Left forelimb (tissue), 1 donor: Measurements from ENCODE around the gene ZIK1.

Experiments
- DNase-seq: peaks from one replicate; pipeline ENCODE4 v3.0.0-alpha.2; 2018; ENCODE audit warnings: low spot score

Gene ZIK1

DNA sequence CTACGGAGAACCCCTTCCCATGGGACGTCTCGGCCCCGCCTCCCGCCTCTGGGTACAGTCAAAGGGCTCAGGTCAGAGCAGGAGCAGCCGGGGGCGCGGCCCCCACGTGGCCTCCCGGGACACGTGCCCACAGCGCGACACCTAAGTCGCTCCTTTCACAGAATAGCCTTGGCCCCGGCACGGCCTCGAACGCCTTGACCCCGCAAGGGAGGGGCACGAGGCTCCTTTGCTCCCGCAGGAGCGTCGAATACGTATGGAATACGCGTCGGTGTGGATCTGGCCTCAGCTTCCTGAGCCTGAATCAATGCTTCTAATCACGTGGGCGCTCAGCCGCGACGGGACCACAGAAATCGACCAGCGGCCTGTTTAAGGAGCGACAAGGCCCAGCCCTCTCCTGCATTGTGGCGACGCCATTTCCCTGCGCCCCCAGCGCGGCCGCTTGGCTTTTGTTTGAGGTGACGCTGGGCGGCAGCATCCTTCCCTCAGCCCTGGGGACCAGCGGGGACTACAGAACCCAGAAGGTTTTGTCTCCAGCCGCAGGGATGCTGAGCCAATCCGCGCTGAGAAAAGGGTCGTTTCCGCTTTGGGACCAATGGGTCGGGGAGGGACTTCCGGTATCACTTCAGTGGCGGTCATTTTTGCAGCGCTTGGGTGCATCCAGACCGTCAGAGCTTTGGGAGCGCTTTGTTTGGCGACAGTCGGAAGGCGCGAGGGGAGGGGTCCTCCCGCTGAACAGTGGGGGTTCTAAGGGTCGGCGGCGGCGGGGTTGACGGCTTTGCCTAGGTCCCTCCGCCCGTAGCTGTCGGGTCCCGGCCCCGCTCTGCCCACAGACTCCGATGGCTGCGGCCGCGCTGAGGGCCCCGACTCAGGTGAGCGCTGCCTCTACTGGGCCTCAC lies at the start of gene ZIK1:
Gene ZIK1, plus strand, starts transcription at position 625 of the 896 bp plus-strand sequence. Its CDS starts 212 bp downstream, at position 837.
- DNase-seq = peak; percentile 92

DNA sequence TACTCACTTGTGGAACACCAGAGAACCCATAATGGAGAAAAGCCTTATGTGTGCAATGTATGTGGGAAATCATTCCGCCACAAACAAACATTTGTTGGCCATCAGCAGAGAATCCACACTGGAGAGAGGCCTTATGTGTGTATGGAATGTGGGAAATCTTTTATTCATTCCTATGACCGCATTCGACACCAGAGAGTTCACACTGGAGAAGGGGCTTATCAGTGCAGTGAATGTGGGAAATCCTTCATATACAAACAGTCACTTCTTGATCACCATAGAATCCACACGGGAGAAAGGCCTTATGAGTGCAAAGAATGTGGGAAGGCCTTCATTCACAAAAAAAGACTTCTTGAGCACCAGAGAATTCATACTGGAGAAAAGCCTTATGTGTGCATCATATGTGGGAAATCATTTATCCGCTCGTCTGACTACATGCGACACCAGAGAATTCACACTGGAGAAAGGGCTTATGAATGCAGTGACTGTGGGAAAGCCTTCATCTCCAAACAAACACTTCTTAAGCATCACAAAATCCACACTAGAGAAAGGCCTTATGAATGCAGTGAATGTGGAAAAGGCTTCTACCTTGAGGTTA lies 45.9 kb upstream of the ZIK1 start:
- no peak for DNase-seq

DNA sequence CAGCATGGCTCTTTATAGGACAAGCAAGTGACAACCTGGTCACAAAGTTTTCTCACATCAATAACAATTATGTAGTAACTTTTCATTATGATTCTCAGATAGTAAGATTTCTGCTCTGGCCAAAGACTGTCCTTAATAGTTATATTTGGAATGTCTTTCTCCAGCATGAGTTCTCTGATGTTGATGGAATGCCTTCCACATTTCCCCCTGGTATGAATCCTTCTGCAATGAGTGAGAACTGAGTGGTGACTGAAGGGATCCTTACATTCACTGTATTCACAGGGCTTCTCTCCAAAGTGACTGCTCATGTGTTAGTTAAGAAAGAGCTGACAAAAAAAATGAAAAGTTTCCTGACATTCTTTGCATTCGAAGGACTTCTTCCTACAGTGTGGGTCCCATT lies 37.4 kb upstream of the ZIK1 start:
- DNase-seq = no peak

DNA sequence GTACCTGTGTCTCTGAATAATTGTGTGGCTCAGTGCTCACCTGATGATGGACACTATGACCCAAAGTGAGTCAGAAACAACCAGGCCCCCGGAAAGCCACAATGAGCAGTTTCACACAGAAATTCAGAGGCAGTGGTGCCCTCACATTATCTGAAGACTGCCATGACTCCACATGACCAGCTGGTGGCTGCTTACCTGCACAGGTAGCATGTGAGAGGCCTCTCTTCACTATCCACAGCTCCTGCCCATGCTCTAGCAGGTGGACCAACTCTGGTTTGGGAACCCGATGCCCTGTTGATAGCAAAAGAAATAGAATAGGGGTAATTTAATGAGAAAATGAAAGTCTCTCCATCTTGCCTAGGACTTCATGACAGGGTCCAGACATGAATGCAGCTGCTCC lies 31.5 kb upstream of the ZIK1 start:
- no peak for DNase-seq

DNA sequence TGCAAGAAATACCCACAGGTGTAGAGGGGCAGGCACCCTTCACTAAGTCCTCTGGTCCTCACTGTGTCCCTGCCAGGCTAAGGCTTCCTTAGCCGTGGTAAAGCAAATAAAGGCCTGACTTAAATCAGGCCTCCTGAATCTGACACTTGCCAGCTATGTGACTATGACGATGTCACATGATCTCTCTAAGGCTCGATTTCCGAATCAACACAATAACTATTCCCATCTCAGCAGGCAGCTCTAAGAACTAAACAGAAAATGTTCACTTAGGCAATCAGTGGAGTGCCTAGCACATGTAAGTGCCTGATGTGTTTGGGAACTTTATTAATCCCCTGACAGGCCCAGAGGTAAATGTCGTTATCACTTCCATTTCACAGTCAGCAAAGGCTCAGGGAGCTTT lies 26.3 kb upstream of the ZIK1 start:
- DNase-seq = no peak

DNA sequence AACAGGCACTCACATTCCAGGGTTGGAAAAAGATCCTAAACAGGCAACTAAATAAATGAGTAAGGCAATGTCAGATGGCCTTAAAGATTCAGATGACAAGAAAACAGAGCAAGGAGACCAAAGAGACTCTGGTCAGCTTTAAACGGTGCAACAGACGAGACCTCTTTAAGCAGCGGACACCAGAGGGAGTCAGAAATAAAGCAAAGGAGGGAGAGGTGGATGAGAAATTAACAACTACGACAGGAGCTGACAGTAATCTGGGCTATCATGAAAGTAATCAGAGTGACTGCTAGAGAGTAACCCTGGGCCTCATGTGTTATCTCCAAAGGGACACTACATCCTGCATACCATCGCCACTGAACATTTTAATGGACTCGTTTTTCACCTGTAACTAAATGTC lies 25.4 kb upstream of the ZIK1 start:
- DNase-seq = no peak

DNA sequence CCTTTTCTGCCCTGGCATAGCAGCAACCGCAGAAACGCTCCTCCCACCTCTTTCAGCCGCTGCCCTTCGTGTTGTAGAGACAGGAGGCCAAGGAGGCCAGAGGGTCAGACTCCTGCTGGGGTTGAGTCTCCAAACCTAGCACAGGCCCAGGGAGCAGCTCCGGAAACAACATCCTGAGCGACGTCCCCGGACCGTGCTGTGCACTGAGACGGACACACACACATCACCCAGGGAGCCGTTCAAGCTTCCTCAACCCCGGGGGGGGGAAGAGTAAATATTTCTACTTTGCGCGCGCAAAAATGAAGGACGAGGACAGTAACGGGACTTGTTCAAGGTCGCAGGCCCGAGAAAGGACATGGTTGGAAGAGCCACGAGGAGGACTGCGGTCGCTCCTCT lies 24.9 kb upstream of the ZIK1 start:
- DNase-seq = no peak

DNA sequence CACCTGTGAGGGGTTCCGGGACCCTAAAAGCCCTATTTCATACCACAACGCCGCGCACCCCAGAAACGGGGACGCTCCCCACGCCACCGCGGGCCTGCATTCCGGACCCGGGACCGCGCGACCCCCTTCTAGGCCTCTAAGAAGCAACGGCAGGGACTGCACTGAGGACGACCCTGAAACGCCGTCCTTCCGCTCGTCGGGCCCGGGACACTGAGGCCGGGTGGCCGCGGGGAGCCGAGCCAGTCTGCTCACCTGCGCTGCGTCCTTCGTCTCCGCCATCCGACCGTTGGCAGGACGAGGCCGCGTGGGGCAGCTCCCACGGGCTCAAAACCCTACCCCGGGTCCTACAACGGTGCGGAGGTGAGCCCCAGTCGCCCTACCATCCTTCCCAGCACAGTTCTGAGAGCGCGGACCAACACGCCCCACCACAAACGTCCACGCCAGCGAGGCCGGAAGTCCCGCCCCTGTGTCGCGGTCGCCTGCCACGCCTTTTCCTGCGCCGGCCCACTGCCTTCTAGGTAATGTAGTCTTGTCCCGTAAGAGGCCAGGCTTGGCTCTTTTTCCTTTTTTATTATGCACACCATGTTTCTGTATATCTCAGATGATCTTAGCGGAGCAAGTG lies 24.4 kb upstream of the ZIK1 start, which contains the start of gene ZNF550:
Gene ZNF550, minus strand, starts transcription at position 460 of the 622 bp plus-strand sequence. Its CDS starts 181 bp downstream, at position 279.
- peak; percentile 94 for DNase-seq

DNA sequence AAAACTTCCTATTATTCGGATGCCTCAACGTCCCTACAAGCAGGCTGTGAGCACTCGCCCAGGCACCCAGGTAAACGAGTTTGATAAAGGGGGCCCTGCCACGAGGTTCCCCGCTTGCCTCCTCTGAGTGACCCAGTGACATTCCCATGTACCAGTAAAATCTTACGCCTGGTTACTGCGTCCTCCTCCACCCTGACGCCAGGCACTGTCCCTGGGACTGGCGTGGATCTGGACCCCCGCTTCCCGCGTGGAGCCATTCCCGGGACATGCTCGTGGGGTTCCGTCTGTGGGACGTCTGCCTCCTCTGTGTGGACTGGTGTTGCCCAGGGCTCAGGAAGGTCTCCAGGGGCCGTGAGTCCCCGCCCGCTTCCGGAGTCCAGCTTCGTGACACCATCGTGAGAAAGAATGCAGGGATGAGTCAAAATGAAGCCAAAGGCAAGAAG lies 23.9 kb upstream of the ZIK1 start:
- DNase-seq = no peak

DNA sequence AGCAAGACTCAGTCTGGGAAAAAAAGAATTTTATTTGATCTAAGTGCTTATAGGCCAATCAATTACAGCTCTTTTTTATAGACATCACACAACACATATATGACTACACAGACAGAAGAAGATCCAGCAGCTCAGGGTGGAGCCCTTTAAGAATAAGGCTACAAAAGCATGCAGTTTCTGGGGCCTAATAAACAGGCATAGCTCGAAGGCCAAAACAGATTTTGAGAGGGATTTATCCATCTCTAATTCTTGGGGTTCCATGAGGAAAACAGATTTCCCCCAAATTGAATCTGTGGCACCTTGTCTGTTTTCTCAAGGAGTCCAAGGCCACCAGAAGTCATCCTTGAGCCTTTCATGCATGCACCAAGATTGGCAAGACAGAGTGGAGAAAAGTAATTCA lies 20.4 kb upstream of the ZIK1 start:
- no peak for DNase-seq

DNA sequence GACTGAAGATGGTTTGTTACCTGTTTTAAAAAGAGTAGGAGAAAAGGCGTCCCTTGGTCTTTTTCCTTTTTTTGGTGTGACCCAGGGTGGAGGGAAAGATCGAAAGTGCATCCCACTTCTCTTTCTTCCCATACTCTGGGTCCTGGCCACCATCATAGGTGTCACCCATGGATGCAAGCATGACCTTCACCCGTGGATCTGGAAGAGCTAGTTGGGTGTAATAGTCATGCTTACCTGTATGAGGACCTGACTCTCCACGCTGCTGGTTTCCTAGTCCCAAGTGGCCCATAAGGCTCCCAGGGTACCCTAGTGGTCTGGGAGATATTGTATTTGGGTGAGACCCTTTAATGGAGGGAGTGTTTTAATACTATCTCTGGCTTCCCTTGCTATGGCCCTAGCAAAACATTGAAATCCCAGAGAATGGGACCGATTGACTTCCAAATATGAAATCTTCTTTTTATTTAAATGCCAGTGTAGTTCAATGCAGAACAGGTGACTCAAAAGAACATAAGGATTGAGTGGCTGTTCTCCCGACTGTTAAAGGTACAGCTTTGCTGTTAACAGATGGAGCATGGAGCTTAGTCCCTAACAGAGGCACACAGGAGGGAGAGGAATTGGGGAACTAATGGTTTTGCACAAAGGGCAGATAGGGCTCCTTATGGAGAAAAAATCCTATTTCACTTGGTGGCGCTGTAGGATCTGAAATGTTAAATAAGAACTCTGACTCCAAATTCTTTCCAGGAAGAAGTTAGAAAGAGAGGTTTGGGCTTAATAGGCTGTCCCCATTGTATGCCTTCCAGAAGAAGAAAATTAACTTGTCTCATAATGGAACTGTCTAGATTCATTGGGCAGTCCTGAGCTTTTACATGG lies 17.3 kb upstream of the ZIK1 start:
- no peak for DNase-seq

DNA sequence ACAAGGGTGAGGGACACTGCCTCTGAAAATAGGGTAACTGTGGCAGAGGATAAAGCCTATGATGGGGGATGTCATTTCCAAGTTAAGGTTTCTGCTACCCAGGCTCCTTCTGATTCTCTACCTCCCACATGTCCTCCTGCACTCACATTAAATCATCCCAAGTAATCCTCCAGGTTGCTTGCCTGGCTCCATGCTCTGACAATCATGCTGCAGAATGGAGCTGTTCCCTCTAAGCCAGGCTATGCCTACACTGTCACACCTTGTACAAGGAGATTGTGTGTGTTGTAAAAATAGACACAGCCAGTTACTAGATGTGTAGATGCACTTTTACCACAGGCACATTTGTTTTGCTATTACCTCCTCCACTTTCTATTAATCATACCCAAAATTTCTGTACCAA lies 13.2 kb upstream of the ZIK1 start:
- no peak for DNase-seq

DNA sequence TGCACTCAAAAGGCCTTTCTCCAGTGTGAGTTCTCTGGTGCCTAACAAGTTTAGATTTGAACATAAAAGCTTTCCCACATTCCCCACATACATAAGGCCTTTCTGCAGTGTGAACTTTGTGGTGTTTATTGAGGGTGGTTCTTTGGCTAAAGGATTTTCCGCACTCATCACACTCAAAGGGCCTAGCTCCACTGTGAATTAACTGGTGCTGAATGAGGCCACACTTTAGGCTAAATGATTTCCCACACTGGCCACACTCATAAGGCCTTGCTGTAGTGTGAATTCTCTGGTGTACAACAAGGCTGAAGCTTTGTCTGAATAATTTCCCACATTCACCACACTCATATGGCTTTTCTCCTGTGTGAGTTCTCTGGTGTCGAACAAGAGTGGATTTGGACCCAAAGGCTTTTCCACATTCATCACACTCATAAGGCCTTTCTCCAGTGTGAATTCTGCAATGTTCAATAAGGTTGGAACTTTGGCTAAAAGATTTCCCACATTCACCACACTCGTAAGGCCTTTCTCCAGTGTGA lies 11.5 kb upstream of the ZIK1 start:
- no peak for DNase-seq

DNA sequence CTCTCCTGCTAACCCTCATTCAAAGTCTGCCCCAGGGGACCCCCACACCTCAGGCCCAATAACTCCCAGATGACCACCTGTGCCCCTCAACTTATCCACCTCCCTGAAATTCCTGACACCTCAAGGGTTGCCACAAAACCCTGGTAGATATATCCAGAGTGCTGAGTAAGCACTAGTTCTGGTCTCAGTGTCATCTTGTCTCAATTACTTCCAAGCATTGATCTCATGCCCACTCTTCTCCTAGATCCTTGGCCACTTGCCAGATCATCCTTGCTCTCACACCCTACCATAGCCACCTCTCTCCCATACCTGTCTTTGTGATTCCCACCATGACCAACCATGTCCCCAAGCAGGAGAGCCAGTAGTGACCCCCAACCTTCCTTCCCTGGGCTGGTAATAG lies 7.3 kb upstream of the ZIK1 start:
- no peak for DNase-seq

DNA sequence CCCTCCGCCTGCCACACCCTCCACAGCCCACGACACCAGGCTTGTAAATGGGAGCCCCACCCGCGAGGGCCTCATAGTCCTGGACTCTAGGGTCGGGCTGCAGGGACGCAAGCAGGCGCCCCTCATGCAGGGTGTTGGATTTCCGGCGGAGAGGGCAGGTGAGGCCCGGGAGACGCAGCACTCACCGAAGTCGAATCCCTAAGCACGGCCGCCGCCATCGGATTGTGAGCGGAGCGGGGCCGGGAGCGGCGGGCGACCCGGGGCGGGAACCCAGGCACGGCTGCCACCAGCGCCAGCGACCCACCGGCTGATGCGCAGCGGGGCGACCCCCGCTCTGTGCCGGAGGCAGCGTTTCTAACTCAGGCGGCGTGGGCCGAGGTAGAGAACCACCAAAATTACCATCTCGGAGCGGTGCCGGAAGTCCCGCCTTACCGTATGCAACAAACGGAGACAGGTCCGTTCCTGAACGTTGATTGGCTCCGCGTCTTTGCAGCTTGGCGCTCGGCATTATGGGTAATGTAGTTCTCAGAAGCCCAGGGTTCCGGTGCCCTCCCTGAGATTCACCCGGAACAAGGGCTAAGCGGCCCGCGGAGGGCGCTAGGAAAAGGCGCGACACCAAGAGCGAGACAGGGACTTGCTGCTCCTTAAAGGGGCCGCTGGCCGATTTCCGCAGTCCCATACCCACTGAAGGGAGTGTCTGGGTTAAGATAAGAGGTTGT lies 5.3 kb upstream of the ZIK1 start, which contains the start of gene ZNF416:
Gene ZNF416, minus strand, starts transcription at position 425 of the 719 bp plus-strand sequence. Its CDS starts 207 bp downstream, at position 218.
- DNase-seq = peak; percentile 94

DNA sequence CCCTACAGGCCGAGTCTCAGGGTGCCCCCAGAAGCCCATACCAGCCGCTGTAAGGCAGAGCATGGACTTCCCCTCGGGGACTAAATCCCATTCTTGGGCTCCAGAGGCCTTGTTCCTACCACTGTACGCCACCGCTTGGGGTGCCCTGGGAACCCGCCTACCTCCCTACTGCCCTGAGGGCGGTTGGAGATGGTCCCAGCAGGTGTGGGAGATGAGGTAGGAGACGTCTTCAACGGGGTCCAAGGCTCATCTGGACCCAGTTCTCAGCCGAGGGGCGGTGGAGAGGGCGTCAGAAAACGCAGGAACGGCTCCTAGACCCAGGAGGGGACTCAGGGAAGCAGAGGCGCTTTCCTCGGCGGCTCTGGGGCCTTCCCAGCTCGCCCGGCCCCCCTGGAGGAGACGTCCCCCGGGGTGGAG lies 833 bp upstream of the ZIK1 start:
- DNase-seq = no peak

DNA sequence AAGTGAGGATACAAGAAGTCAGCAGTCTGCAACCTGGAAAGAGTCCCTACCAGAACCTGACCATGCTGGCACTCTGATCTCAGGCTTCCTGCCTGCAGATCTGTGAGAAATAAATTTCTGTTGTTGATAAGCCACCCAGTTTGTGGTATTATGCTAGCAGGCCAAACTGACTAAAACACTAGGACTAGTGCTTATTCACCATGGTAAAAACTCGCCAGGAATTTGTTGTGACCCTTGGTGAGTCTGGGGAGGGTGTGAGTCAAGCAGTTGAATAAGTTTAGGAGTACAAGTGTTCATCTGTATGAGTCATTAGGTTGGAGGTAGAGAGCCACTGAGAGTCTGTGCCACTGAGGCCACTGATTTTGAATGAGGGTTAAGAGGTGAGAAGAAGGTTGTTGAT lies 3.6 kb downstream of the ZIK1 start:
- no peak for DNase-seq

DNA sequence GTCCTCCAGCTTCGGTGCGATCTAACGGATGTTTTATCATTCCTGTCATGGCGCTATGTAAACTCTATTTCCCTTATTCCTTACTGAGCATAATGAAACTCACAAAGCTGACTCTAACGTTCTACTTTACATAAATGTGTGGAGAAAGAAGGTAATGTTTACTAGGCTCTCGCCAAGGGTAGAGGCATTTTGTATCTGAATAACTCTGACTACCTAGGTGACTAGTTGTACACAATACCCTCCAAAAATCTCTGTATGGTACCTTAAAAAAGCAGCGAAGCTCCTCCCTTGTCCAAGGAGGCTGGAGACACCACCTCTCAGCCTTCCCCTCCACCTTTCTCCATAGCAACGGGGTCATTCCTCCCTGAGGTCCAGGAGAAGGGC lies 15.4 kb downstream of the ZIK1 start:
- no peak for DNase-seq

DNA sequence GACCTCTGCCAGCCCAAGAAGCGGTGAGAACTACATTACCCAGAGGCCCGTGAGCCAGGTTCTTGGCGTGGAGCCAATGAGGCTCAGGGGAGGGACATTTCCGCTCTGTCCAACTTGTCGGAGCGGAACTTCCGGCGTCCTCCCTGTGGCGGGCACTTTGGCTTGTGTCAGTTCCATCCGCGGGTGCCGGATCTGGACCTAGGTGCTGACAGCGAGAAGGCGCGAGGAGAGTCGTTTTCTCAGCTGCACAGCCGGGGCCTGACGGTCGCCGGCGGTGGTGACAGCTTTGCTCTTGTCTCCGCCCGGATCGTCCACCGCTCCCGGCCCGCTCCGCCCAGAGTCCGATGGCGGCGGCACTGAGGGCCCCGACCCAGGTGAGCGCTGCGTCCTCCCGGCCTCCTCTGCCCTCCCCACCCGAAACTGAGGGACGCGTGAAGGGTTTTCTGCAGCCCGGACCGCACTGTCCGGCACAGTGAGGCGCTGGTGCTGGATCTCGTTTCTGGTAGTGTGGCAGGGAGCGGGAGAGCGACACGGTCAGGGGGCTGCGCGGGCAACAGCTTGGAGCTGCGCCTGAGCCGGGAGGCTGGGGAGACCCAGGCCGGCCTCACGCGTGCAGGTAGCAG lies 15.9 kb downstream of the ZIK1 start, which contains the start of gene ZNF530:
Gene ZNF530, plus strand, starts transcription at position 125 of the 623 bp plus-strand sequence. CDS start 4,461 bp downstream, outside the sequence.
- peak; percentile 94 for DNase-seq

DNA sequence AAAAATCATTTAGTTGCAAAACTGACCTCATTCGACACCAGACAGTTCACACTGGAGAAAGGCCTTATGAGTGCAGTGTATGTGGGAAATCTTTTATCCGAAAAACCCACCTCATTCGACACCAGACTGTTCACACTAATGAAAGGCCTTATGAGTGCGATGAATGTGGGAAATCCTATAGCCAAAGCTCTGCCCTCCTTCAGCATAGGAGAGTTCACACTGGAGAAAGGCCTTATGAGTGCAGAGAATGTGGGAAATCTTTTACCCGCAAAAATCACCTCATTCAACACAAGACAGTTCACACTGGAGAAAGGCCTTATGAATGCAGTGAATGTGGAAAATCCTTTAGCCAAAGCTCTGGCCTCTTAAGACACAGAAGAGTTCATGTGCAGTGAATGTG lies 23.0 kb downstream of the ZIK1 start:
- DNase-seq = no peak
